HCT116 (cell line): ENCODE measurements around the gene CRTC3. TPM values are rescaled to one million over a fixed set of nuclear protein-coding genes. Genes with fewer than 3 reads are reported as not detected.

Experiments
- ATAC-seq: fragments of 200-7000 bp; cut with Tn5 transposase; 2 replicates; pipeline ENCODE4 v1.9.1; 2020; ENCODE audit warnings: mild to moderate bottlenecking, moderate library complexity
- BruUV-seq: library from RNA; stranded (reverse); fragments of 400-500 nt; replicated peaks from 2 replicates; lab custom pipeline; 2021; lab: Mats Ljungman, UMichigan
- CTCF ChIA-PET: fragments of 300-600 bp; sonication (Branson Sonifier 250); formaldehyde crosslinking; loops from one replicate; lab custom pipeline; 2021; ENCODE audit warnings: antibody characterized with exemption; lab: Charles Lee
- POLR2A ChIA-PET: fragments of 300-600, 350-600 bp; sonication (Branson Sonifier 250); formaldehyde crosslinking; loops from one replicate; lab custom pipeline; 2021; ENCODE audit warnings: antibody characterized with exemption; lab: Charles Lee
- RAD21 ChIA-PET, 2 experiments: fragments of 300-600 bp; sonication (Branson Sonifier 250); formaldehyde crosslinking; loops; one replicate each; lab custom pipeline; 2023; ENCODE audit warnings: low total read pairs in 2 of 2; ENCODE audit not compliant: uncharacterized antibody in 2 of 2, unreplicated experiment in 2 of 2, low non-redundant PET in 1 of 2; lab: Charles Lee
- DNase-seq: peaks from one replicate; pipeline ENCODE4 v3.0.0-alpha.2; 2010; ENCODE audit warnings: low read depth, low spot score
- H2AFZ ChIP-seq: fragments of 200-600 bp; shearing (Covaris generic), sonication (generic); 2 replicates; pipeline ENCODE4 v1.6.1; 2017; ENCODE audit warnings: low read depth, mixed run types, mixed read lengths, antibody characterized with exemption, low read length; ENCODE audit not compliant: poor library complexity, severe bottlenecking
- H3K27ac ChIP-seq: 2 replicates; pipeline ENCODE4 v1.5.1; 2012; ENCODE audit warnings: low read depth, low read length
- H3K27me3 ChIP-seq: fragments of 200-600 bp; sonication (generic); 2 replicates; pipeline ENCODE4 v1.6.1; 2016; ENCODE audit warnings: mixed run types, low read length, mixed read lengths; ENCODE audit not compliant: insufficient read depth
- H3K36me3 ChIP-seq, 2 experiments: fragments of 200-500 bp in 1 of 2; fragments of 200-600 bp in 1 of 2; sonication (Bioruptor generic) in 1 of 2; sonication (generic) in 1 of 2; 2 replicates each; pipeline versions ENCODE4 v1.5.1 to v1.6.1; 2014 to 2016; ENCODE audit warnings: low read length in 2 of 2, inconsistent platforms in 1 of 2, mixed read lengths in 1 of 2, mixed run types in 1 of 2; ENCODE audit not compliant: insufficient read depth in 2 of 2, control insufficient read depth in 1 of 2
- H3K4me1 ChIP-seq, 2 experiments: fragments of 200-600 bp in 1 of 2; sonication (generic) in 1 of 2; 2 replicates each; pipeline versions ENCODE4 v1.5.1 to v1.6.1; 2012 to 2017; ENCODE audit warnings: low read length in 2 of 2, inconsistent platforms in 1 of 2, mild to moderate bottlenecking in 1 of 2, mixed read lengths in 1 of 2, mixed run types in 1 of 2, moderate library complexity in 1 of 2; ENCODE audit not compliant: insufficient read depth in 2 of 2, control insufficient read depth in 1 of 2
- H3K4me2 ChIP-seq: fragments of 200-600 bp; sonication (generic); 2 replicates; pipeline ENCODE4 v1.6.1; 2017; ENCODE audit warnings: mixed run types, low read length, mixed read lengths
- H3K4me3 ChIP-seq, 2 experiments: fragments of 200-600 bp in 1 of 2; sonication (generic) in 1 of 2; replicated peaks in 1 of 2; 2 replicates each; pipeline ENCODE4 v1.5.1; 2011 to 2016; ENCODE audit warnings: low read length in 2 of 2, control low read depth in 1 of 2, low read depth in 1 of 2, mild to moderate bottlenecking in 1 of 2, mixed read lengths in 1 of 2, mixed run types in 1 of 2
- H3K79me2 ChIP-seq: fragments of 200-600 bp; sonication (generic); 2 replicates; pipeline ENCODE4 v1.6.1; 2017; ENCODE audit warnings: mild to moderate bottlenecking, mixed run types, low read length, moderate library complexity, mixed read lengths; ENCODE audit not compliant: insufficient read depth
- H3K9ac ChIP-seq: fragments of 200-600 bp; sonication (generic); 2 replicates; pipeline ENCODE4 v1.6.1; 2016; ENCODE audit warnings: low read length, mixed read lengths
- H3K9me2 ChIP-seq: fragments of 200-600 bp; sonication (generic), shearing (Covaris generic); 2 replicates; pipeline ENCODE4 v1.6.1; 2017; ENCODE audit warnings: mixed run types, mild to moderate bottlenecking, moderate library complexity; ENCODE audit not compliant: insufficient read depth
- H3K9me3 ChIP-seq, 2 experiments: fragments of 200-500 bp in 1 of 2; fragments of 200-600 bp in 1 of 2; sonication (Bioruptor generic) in 1 of 2; sonication (generic) in 1 of 2; 2 replicates each; pipeline ENCODE4 v1.6.1; 2014 to 2017; ENCODE audit warnings: low read length in 2 of 2, mixed read lengths in 2 of 2, inconsistent platforms in 1 of 2, low read depth in 1 of 2, mild to moderate bottlenecking in 1 of 2, mixed run types in 1 of 2, moderate library complexity in 1 of 2; ENCODE audit not compliant: control insufficient read depth in 1 of 2, insufficient read depth in 1 of 2
- H4K20me1 ChIP-seq: fragments of 200-600 bp; sonication (generic), shearing (Covaris generic); 2 replicates; pipeline ENCODE4 v1.6.1; 2017; ENCODE audit warnings: mixed run types, mild to moderate bottlenecking, moderate library complexity; ENCODE audit not compliant: insufficient read depth
- CEBPB ChIP-seq: IDR thresholded peaks from 2 replicates; pipeline ENCODE4 v1.6.1; 2012; ENCODE audit warnings: low read depth
- EGR1 ChIP-seq: IDR thresholded peaks from 2 replicates; pipeline ENCODE4 v1.6.1; 2012; ENCODE audit warnings: low read depth
- FOSL1 ChIP-seq: IDR thresholded peaks from 2 replicates; pipeline ENCODE4 v1.6.1; 2012; ENCODE audit warnings: low read depth
- MAX ChIP-seq: IDR thresholded peaks from 2 replicates; pipeline ENCODE4 v1.6.1; 2012
- REST ChIP-seq: IDR thresholded peaks from 2 replicates; pipeline ENCODE4 v1.6.1; 2012; ENCODE audit warnings: low read depth
- SIN3A ChIP-seq: IDR thresholded peaks from 2 replicates; pipeline ENCODE4 v1.6.1; 2012; ENCODE audit warnings: low read depth
- TCF7L2 ChIP-seq: IDR thresholded peaks from 2 replicates; pipeline ENCODE4 v1.7.0; 2011; ENCODE audit warnings: borderline replicate concordance, inconsistent platforms; ENCODE audit not compliant: insufficient read depth, insufficient read length; ENCODE audit errors: extremely low read depth
- intact Hi-C: fragments of 100-400 bp; cut with micrococcal nuclease; formaldehyde crosslinking; loops from 2 replicates; pipeline ENCODE4 v1.10.0; 2022
- total RNA-seq: library from RNA; stranded (reverse); gene quantifications from one replicate; pipeline ENCODE4 v1.2.1, GENCODE V29; 2021; ENCODE audit not compliant: unreplicated experiment

CRTC3 gene
- total RNA-seq, 1 experiment from 2014 or later: 20.7 TPM

GRCh38 chr15:90598679-90599078 is 69.0 kb downstream of the CRTC3 start:
- Histone ChIP-seq H3K27ac (no peak overlapping the region), H4K20me1 (no peaks in the 10 kb centered on the region), H3K4me3 (no peak overlapping the region), H3K79me2 (no peaks in the 10 kb centered on the region), H3K4me1 (peaks cover 4 to 9% of the 10 kb centered on the region in 2 experiments; a peak in 3 of 4 replicates), H2AFZ (no peak overlapping the region), H3K9me3 (no peaks in the 10 kb centered on the region), H3K36me3 (no peaks in the 10 kb centered on the region), H3K9me2 (no peaks in the 10 kb centered on the region), H3K4me2 (no peak overlapping the region), H3K27me3 (no peaks in the 10 kb centered on the region), H3K9ac (no peak overlapping the region)
- intact Hi-C loops: no loop called here
- DNase-seq: no peak
- POLR2A ChIA-PET: no interaction called here
- no TSS peak for BruUV-seq
- RAD21 ChIA-PET: no interaction called here
- no peak for ATAC-seq
- no peak for TF ChIP-seq REST
- TF ChIP-seq FOSL1: no peak
- no peak for TF ChIP-seq TCF7L2
- TF ChIP-seq SIN3A: no peak
- TF ChIP-seq EGR1: no peak
- TF ChIP-seq CEBPB: no peak
- no peak for TF ChIP-seq MAX
- CTCF ChIA-PET: no interaction called here
